Measurements from ENCODE around the gene ZEB1.
"Not testable (repeated sequence)": the region's sequence is repeated elsewhere in the genome, so short reads cannot be mapped to it uniquely, and the experiment has no call there.

ZEB1 gene

DNA sequence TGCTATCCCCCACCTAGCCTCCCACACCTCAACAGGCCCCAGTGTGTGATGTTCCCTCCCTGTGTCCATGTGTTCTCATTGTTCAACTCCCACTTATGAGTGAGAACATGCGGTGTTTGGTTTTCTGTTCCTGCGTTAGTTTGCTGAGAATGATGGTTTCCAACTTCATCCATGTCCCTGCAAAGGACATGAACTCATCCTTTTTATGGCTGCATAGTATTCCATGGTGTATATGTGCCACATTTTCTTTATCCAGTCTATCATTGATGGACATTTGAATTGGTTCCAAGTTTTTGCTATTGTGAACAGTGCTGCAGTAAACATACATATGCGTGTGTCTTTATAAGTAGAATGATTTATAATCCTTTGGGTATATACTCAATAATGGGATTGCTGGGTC is 86.8 kb downstream of the ZEB1 start:
- no CpG with 5 or more reads among the region's 3 CpGs for WGBS, 2 donors (ENCODE audit: extremely low coverage in 2 of 2, insufficient read length in 2 of 2, insufficient replicate concordance in 1 of 2)
- H2AK5ac ChIP-seq (ENCODE audit: low read depth, low read length); H3K4me2 ChIP-seq (ENCODE audit: insufficient read depth, low read length, poor library complexity, severe bottlenecking); H2BK5ac ChIP-seq (ENCODE audit: low read length); H3K4me3 ChIP-seq (ENCODE audit: low read length in 2 of 2); H3K18ac ChIP-seq (ENCODE audit: low read length); DNase-seq (ENCODE audit: low spot score); H3K9me3 ChIP-seq (replicated peaks in 1 of 2; ENCODE audit: control insufficient read depth in 2 of 2, insufficient read depth in 1 of 2, low read depth in 1 of 2, low read length in 2 of 2); H3K79me1 ChIP-seq (ENCODE audit: low read depth, low read length); H2BK120ac ChIP-seq (ENCODE audit: low read depth, low read length); H3K4me1 ChIP-seq (ENCODE audit: control insufficient read depth in 2 of 2, insufficient read depth in 1 of 2, low read depth in 1 of 2, low read length in 2 of 2); H3K27ac ChIP-seq (replicated peaks; ENCODE audit: low read length); H2AFZ ChIP-seq (ENCODE audit: low read length); H3K14ac ChIP-seq (ENCODE audit: low read length); H3K36me3 ChIP-seq (replicated peaks in 1 of 2; ENCODE audit: control insufficient read depth in 2 of 2, insufficient read depth in 2 of 2, low read length in 2 of 2); H3K4ac ChIP-seq (ENCODE audit: low read length); H2BK12ac ChIP-seq (ENCODE audit: low read length); H3K9ac ChIP-seq (ENCODE audit: low read depth, low read length, poor library complexity); H3K23ac ChIP-seq (ENCODE audit: low read depth, low read length, poor library complexity); H2BK15ac ChIP-seq (ENCODE audit: low read length); H4K91ac ChIP-seq (ENCODE audit: low read depth, low read length, poor library complexity); H3K27me3 ChIP-seq (ENCODE audit: control insufficient read depth in 3 of 3, insufficient read depth in 3 of 3, low read depth in 1 of 3, low read length in 3 of 3); H4K8ac ChIP-seq (ENCODE audit: low read depth, low read length): not testable (repeated sequence)

DNA sequence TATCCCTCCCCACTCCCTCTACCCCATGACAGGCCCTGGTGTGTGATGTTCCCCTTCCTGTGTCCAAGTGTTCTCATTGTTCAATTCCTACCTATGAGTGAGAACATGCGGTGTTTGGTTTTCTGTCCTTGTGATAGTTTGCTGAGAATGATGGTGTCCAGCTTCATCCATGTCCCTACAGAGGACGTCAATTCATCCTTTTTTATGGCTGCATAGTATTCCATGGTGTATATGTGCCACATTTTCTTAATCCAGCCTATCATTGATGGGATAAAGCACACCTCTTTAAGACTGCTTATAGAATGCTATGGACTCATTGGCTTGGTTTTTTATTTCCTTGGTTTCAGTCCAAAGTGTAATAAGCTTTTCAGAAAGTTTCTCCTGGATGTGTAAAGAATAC is 93.4 kb downstream of the ZEB1 start:
- not testable (repeated sequence) for H3K23ac ChIP-seq (ENCODE audit: low read depth, low read length, poor library complexity); H3K36me3 ChIP-seq (replicated peaks in 1 of 2; ENCODE audit: control insufficient read depth in 2 of 2, insufficient read depth in 2 of 2, low read length in 2 of 2); H3K14ac ChIP-seq (ENCODE audit: low read length); H3K4me1 ChIP-seq (ENCODE audit: control insufficient read depth in 2 of 2, insufficient read depth in 1 of 2, low read depth in 1 of 2, low read length in 2 of 2); H3K9ac ChIP-seq (ENCODE audit: low read depth, low read length, poor library complexity); H2BK15ac ChIP-seq (ENCODE audit: low read length); H3K27ac ChIP-seq (replicated peaks; ENCODE audit: low read length); H2BK12ac ChIP-seq (ENCODE audit: low read length); H2AFZ ChIP-seq (ENCODE audit: low read length); H4K8ac ChIP-seq (ENCODE audit: low read depth, low read length); H3K4me2 ChIP-seq (ENCODE audit: insufficient read depth, low read length, poor library complexity, severe bottlenecking); H2BK120ac ChIP-seq (ENCODE audit: low read depth, low read length); H3K4me3 ChIP-seq (ENCODE audit: low read length in 2 of 2); H2AK5ac ChIP-seq (ENCODE audit: low read depth, low read length); H3K18ac ChIP-seq (ENCODE audit: low read length); H4K91ac ChIP-seq (ENCODE audit: low read depth, low read length, poor library complexity); DNase-seq (ENCODE audit: low spot score); H3K27me3 ChIP-seq (ENCODE audit: control insufficient read depth in 3 of 3, insufficient read depth in 3 of 3, low read depth in 1 of 3, low read length in 3 of 3); H3K79me1 ChIP-seq (ENCODE audit: low read depth, low read length); H3K9me3 ChIP-seq (replicated peaks in 1 of 2; ENCODE audit: control insufficient read depth in 2 of 2, insufficient read depth in 1 of 2, low read depth in 1 of 2, low read length in 2 of 2); H3K4ac ChIP-seq (ENCODE audit: low read length); H2BK5ac ChIP-seq (ENCODE audit: low read length)
- WGBS, 2 donors (ENCODE audit: extremely low coverage in 2 of 2, insufficient read length in 2 of 2, insufficient replicate concordance in 1 of 2), result no CpG with 5 or more reads among the region's 2 CpGs

DNA sequence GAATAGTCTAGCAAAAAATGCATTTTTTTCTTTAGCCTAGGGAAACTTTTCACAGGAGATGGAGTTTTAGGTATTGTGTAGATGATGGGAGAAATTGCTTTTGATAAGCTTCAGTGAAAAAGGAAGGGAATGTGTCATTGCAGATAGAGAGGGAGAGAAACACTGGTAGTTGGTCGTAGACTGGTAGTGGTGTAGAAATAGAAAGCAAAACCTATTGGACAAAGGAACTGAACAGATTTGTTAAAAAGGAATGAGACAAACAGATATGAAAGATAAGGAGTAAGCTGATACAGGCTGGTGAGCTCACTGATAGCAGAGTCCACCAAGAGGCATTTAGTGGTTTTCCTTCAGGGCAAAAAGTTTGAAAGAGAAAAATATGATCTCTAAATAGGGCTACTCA is 94.3 kb downstream of the ZEB1 start:
- peaks cover 0 to 4% of the 10 kb centered on the region in 2 donors for H3K9me3 ChIP-seq (replicated peaks in 1 of 2; ENCODE audit: control insufficient read depth in 2 of 2, insufficient read depth in 1 of 2, low read depth in 1 of 2, low read length in 2 of 2)
- H3K9ac ChIP-seq (ENCODE audit: low read depth, low read length, poor library complexity), result no peak overlapping the region
- no peak for DNase-seq (ENCODE audit: low spot score)
- H2AK5ac ChIP-seq (ENCODE audit: low read depth, low read length), result no peak overlapping the region
- H3K4me3 ChIP-seq (ENCODE audit: low read length in 2 of 2), result no peak overlapping the region
- H3K4me2 ChIP-seq (ENCODE audit: insufficient read depth, low read length, poor library complexity, severe bottlenecking), result no peak overlapping the region
- WGBS, 2 donors (ENCODE audit: extremely low coverage in 2 of 2, insufficient read length in 2 of 2, insufficient replicate concordance in 1 of 2), result no CpG with 5 or more reads among the region's 1 CpG
- no peak overlapping the region for H2BK5ac ChIP-seq (ENCODE audit: low read length)
- no peak overlapping the region for H2BK120ac ChIP-seq (ENCODE audit: low read depth, low read length)
- H3K23ac ChIP-seq (ENCODE audit: low read depth, low read length, poor library complexity), result no peak overlapping the region
- no peaks in the 10 kb centered on the region for H3K36me3 ChIP-seq (replicated peaks in 1 of 2; ENCODE audit: control insufficient read depth in 2 of 2, insufficient read depth in 2 of 2, low read length in 2 of 2)
- H3K14ac ChIP-seq (ENCODE audit: low read length), result no peak overlapping the region
- H3K4ac ChIP-seq (ENCODE audit: low read length), result no peak overlapping the region
- H3K4me1 ChIP-seq (ENCODE audit: control insufficient read depth in 2 of 2, insufficient read depth in 1 of 2, low read depth in 1 of 2, low read length in 2 of 2), result no peaks in the 10 kb centered on the region
- H4K91ac ChIP-seq (ENCODE audit: low read depth, low read length, poor library complexity), result no peak overlapping the region
- no peak overlapping the region for H3K18ac ChIP-seq (ENCODE audit: low read length)
- no peak overlapping the region for H2AFZ ChIP-seq (ENCODE audit: low read length)
- peaks cover 2% of the 10 kb centered on the region for H3K79me1 ChIP-seq (ENCODE audit: low read depth, low read length)
- H3K27ac ChIP-seq (replicated peaks; ENCODE audit: low read length), result no peak overlapping the region
- H2BK12ac ChIP-seq (ENCODE audit: low read length), result no peak overlapping the region
- no peak overlapping the region for H4K8ac ChIP-seq (ENCODE audit: low read depth, low read length)
- no peaks in the 10 kb centered on the region for H3K27me3 ChIP-seq (ENCODE audit: control insufficient read depth in 3 of 3, insufficient read depth in 3 of 3, low read depth in 1 of 3, low read length in 3 of 3)
- H2BK15ac ChIP-seq (ENCODE audit: low read length), result no peak overlapping the region

DNA sequence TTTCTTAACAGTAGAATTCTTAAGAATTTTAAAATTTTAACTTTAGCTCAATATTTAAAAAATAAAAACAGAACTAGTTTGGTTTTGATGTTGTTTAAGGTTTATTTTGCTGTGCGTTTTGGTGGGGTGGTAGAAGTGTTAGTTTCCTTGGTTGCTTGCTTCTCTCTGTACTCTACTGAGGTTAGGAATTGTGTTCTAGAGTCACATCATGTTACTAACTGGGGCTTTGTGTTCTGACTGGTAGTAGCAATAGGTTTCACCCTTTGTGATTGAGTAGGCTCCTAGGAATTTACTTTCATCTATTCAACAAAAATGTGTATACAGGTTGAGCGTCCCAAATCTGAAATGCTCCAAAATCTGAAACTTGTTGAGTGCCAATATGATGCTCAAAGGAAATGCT is 99.5 kb downstream of the ZEB1 start:
- peaks cover 2% of the 10 kb centered on the region for H3K79me1 ChIP-seq (ENCODE audit: low read depth, low read length)
- no peak overlapping the region for H3K27ac ChIP-seq (replicated peaks; ENCODE audit: low read length)
- H2BK5ac ChIP-seq (ENCODE audit: low read length), result no peak overlapping the region
- no peak overlapping the region for H2AFZ ChIP-seq (ENCODE audit: low read length)
- H3K9ac ChIP-seq (ENCODE audit: low read depth, low read length, poor library complexity), result no peak overlapping the region
- H3K4ac ChIP-seq (ENCODE audit: low read length), result no peak overlapping the region
- no peaks in the 10 kb centered on the region for H3K36me3 ChIP-seq (replicated peaks in 1 of 2; ENCODE audit: control insufficient read depth in 2 of 2, insufficient read depth in 2 of 2, low read length in 2 of 2)
- no peak overlapping the region for H3K23ac ChIP-seq (ENCODE audit: low read depth, low read length, poor library complexity)
- no peak overlapping the region for H4K8ac ChIP-seq (ENCODE audit: low read depth, low read length)
- no peaks in the 10 kb centered on the region for H3K9me3 ChIP-seq (replicated peaks in 1 of 2; ENCODE audit: control insufficient read depth in 2 of 2, insufficient read depth in 1 of 2, low read depth in 1 of 2, low read length in 2 of 2)
- H3K27me3 ChIP-seq (ENCODE audit: control insufficient read depth in 3 of 3, insufficient read depth in 3 of 3, low read depth in 1 of 3, low read length in 3 of 3), result no peaks in the 10 kb centered on the region
- no peak overlapping the region for H2BK15ac ChIP-seq (ENCODE audit: low read length)
- no peak overlapping the region for H2BK12ac ChIP-seq (ENCODE audit: low read length)
- peaks cover 0 to 2% of the 10 kb centered on the region in 2 donors for H3K4me1 ChIP-seq (ENCODE audit: control insufficient read depth in 2 of 2, insufficient read depth in 1 of 2, low read depth in 1 of 2, low read length in 2 of 2)
- H2AK5ac ChIP-seq (ENCODE audit: low read depth, low read length), result no peak overlapping the region
- DNase-seq (ENCODE audit: low spot score), result no peak
- no peak overlapping the region for H3K4me2 ChIP-seq (ENCODE audit: insufficient read depth, low read length, poor library complexity, severe bottlenecking)
- no peak overlapping the region for H2BK120ac ChIP-seq (ENCODE audit: low read depth, low read length)
- no peak overlapping the region for H4K91ac ChIP-seq (ENCODE audit: low read depth, low read length, poor library complexity)
- 100% methylated on average over 1 of the region's 2 CpGs; no CpG with 5 or more reads in 1 of the 2 donors for WGBS, 2 donors (ENCODE audit: extremely low coverage in 2 of 2, insufficient read length in 2 of 2, insufficient replicate concordance in 1 of 2)
- H3K4me3 ChIP-seq (ENCODE audit: low read length in 2 of 2), result no peak overlapping the region
- no peak overlapping the region for H3K14ac ChIP-seq (ENCODE audit: low read length)
- H3K18ac ChIP-seq (ENCODE audit: low read length), result no peak overlapping the region
